Ovary (tissue), 9 donors: ENCODE measurements around the gene RAPGEF4. TPM values are rescaled to one million over a fixed set of nuclear protein-coding genes. Genes with fewer than 3 reads are reported as not detected.

Experiments used
- DNase-seq, 5 donors: peaks; one replicate each; pipeline ENCODE4 v3.0.0-alpha.2; 2019 to 2020
- H3K27ac ChIP-seq, 2 donors: fragments of 200-600 bp; one replicate each; pipeline versions ENCODE4 v1.5.1 to v1.8.0; 2019 to 2022
- H3K27me3 ChIP-seq: fragments of 200-600 bp; one replicate; pipeline ENCODE4 v1.8.0; 2022
- H3K36me3 ChIP-seq: fragments of 200-600 bp; sonication (generic); one replicate; pipeline ENCODE4 v1.5.1; 2019
- H3K4me1 ChIP-seq: one replicate; pipeline ENCODE4 v1.8.1; 2013; ENCODE audit warnings: mild to moderate bottlenecking, moderate library complexity; ENCODE audit not compliant: insufficient read depth
- H3K4me3 ChIP-seq: fragments of 200-600 bp; sonication (generic); one replicate; pipeline ENCODE4 v1.5.1; 2017
- H3K9me3 ChIP-seq, 2 donors: fragments of 200-600 bp in 1 of 2; sonication (generic) in 1 of 2; one replicate each; pipeline versions ENCODE4 v1.5.1 to v1.8.1; 2013 to 2019; ENCODE audit warnings: mild to moderate bottlenecking in 1 of 2, moderate library complexity in 1 of 2
- CTCF ChIP-seq, 3 donors: fragments of 450-650 bp in 2 of 3; fragments of 200-600 bp in 1 of 3; IDR thresholded peaks; one replicate each; pipeline versions ENCODE4 v1.5.1 to v1.8.0; 2016 to 2022; ENCODE audit warnings: antibody characterized with exemption in 3 of 3, mild to moderate bottlenecking in 1 of 3
- EP300 ChIP-seq: sonication (generic); formaldehyde crosslinking; IDR thresholded peaks from one replicate; pipeline ENCODE4 v1.6.1; 2017; ENCODE audit warnings: antibody characterized with exemption
- POLR2A ChIP-seq: fragments of 450-650 bp; IDR thresholded peaks from one replicate; pipeline ENCODE4 v1.6.1; 2017; ENCODE audit warnings: antibody characterized with exemption, mild to moderate bottlenecking, moderate library complexity
- WGBS, 3 donors: extraction: QIAGEN DNeasy Blood & Tissue Kit in 1 of 3; methylation state at CpG; one replicate each; pipeline versions ENCODE4 v1.1.5 to v1.1.7; 2013 to 2017; 5-methylcytosine and 5-hydroxymethylcytosine counted together
- intact Hi-C, 4 donors: fragments of 100-400 bp; cut with DNase I; formaldehyde crosslinking; loops; one replicate each; pipeline versions ENCODE4 v1.11.0 to v1.15.1; 2022 to 2023
- polyA plus RNA-seq, 2 donors: library from polyadenylated mRNA; stranded (reverse); fragments of 200-250 nt in 1 of 2; fragments of 350-450 nt in 1 of 2; fragmentation: Illumina TruSeq in 1 of 2; extraction: RNeasy Lipid Tissue Mini Kit (QIAGEN cat#74804) in 1 of 2; gene quantifications; one replicate each; pipeline ENCODE4 v1.2.3, GENCODE V29; 2013 to 2014
- total RNA-seq, 7 donors: library from RNA; depleted of rRNA in 2 of 7; stranded (reverse); fragments of >200 nt in 2 of 7; fragmentation: NEBNext Ultra II Directional in 3 of 7; extraction: Animal tissue kit (Norgen Biotek cat#: 25700) in 3 of 7; gene quantifications; one replicate each; pipeline versions ENCODE4 v1.1.0 to v1.2.4, GENCODE V29; 2016 to 2023
- donor health status: DM: no; HTN: no; CAD: no; lungs with moderate emphysema.
- donor health status: DM: no; HTN: no; CAD: no.
- donor health status: Bipolar disorder and iron deficiency.
- donor health status: DM: yes; HTN: yes; CAD: no.
- donor health status: DM: no; HTN: no; CAD: no.
- donor health status: DM: yes; HTN: yes; CAD: no.

The RAPGEF4 gene
- total and polyA plus RNA-seq, 9 donors, result 6.8 to 24.6 (median 8.3) TPM

GRCh38 chr2:172937884-172938712 lies 202.5 kb downstream of the RAPGEF4 start:
- TF ChIP-seq POLR2A (no peak), EP300 (no peak), CTCF (IDR thresholded peaks at IDR 0.05) (no peak)
- Histone ChIP-seq H3K4me1 (no peaks in the 10 kb centered on the region), H3K36me3 (no peaks in the 10 kb centered on the region), H3K27ac (no peak overlapping the region), H3K9me3 (no peaks in the 10 kb centered on the region), H3K4me3 (no peak overlapping the region), H3K27me3 (no peaks in the 10 kb centered on the region)
- intact Hi-C loops, result loop anchor here in 2 of 4 donors (10.0 kb wide), 1 partner anchor 73 kb away; no protein-coding TSS in a partner anchor
- no peak for DNase-seq
- 90 to 95% (median 93%) methylated on average over 7 of the region's 7 CpGs for WGBS, 3 donors

- DNase-seq, result no peak
- TF ChIP-seq CTCF (IDR thresholded peaks at IDR 0.05) (no peak), EP300 (no peak), POLR2A (no peak)
- intact Hi-C loops, result loop anchor here in 2 of 4 donors (10.0 kb wide), 1 partner anchor 74 kb away; no protein-coding TSS in a partner anchor
- no peaks in the 10 kb centered on the region for H3K4me1 ChIP-seq
- H3K4me3 ChIP-seq, result no peak overlapping the region
- H3K27ac ChIP-seq, result no peak overlapping the region
- 59 to 76% (median 67%) methylated on average over 5 of the region's 5 CpGs for WGBS, 3 donors
- no peaks in the 10 kb centered on the region for H3K36me3 ChIP-seq
- H3K27me3 ChIP-seq, result no peaks in the 10 kb centered on the region
- H3K9me3 ChIP-seq, result no peaks in the 10 kb centered on the region
Observed at GRCh38 chr2:172938713-172939375, 203.2 kb downstream of the RAPGEF4 start.

- Histone ChIP-seq H3K27ac (no peak overlapping the region), H3K27me3 (no peaks in the 10 kb centered on the region), H3K4me3 (no peak overlapping the region), H3K36me3 (no peaks in the 10 kb centered on the region), H3K9me3 (no peaks in the 10 kb centered on the region), H3K4me1 (no peaks in the 10 kb centered on the region)
- DNase-seq, result no peak
- WGBS, 3 donors, result 83 to 86% (median 84%) methylated on average over 3 of the region's 3 CpGs
- intact Hi-C loops, result no loop called here
- TF ChIP-seq POLR2A (no peak), CTCF (IDR thresholded peaks at IDR 0.05) (no peak), EP300 (no peak)
Observed at GRCh38 chr2:172943539-172943938, 207.9 kb downstream of the RAPGEF4 start.

- Histone ChIP-seq H3K36me3 (no peaks in the 10 kb centered on the region), H3K9me3 (no peaks in the 10 kb centered on the region), H3K27me3 (no peaks in the 10 kb centered on the region), H3K4me1 (no peaks in the 10 kb centered on the region), H3K27ac (no peak overlapping the region), H3K4me3 (no peak overlapping the region)
- DNase-seq, result no peak
- intact Hi-C loops, result no loop called here
- no peak for TF ChIP-seq CTCF (IDR thresholded peaks at IDR 0.05)
- TF ChIP-seq EP300, result no peak
- TF ChIP-seq POLR2A, result no peak
- 66 to 85% (median 79%) methylated on average over 8 of the region's 8 CpGs for WGBS, 3 donors
Observed at GRCh38 chr2:172944022-172944793, 208.6 kb downstream of the RAPGEF4 start.
